ENCODE data around the gene KLHL7.
"Not testable (repeated sequence)": the region's sequence is repeated elsewhere in the genome, so short reads cannot be mapped to it uniquely, and the experiment has no call there.

KLHL7 gene

GRCh38 chr7:23218196-23218595 lies 112.6 kb downstream of the KLHL7 start:
- DNase-seq (ENCODE audit: low spot score) = no peak

GRCh38 chr7:23220690-23221305 lies 115.2 kb downstream of the KLHL7 start:
- no peak for DNase-seq (ENCODE audit: low spot score)

GRCh38 chr7:23222439-23223030 lies 117.0 kb downstream of the KLHL7 start:
- no peak for DNase-seq (ENCODE audit: low spot score)

- not testable (repeated sequence) for DNase-seq (ENCODE audit: low spot score)
Measured at GRCh38 chr7:23224364-23224763, 118.8 kb downstream of the KLHL7 start.

- no peak for DNase-seq (ENCODE audit: low spot score)
Measured at GRCh38 chr7:23226844-23227450, 121.4 kb downstream of the KLHL7 start.
